ENCODE results near the gene TSSC4. TPM values are rescaled to one million over a fixed set of nuclear protein-coding genes. Genes with fewer than 3 reads are reported as not detected.

TSSC4 gene
- total and polyA plus RNA-seq, 4 donors: 16.4 to 50.9 (median 45.8) TPM

GRCh38 chr11:2367266-2368160, 33.0 kb upstream of the TSSC4 start:
- Histone ChIP-seq H3K27ac (ENCODE audit: low read depth, low read length) (no peak overlapping the region), H3K36me3 (ENCODE audit: control insufficient read depth, insufficient read depth, low read length) (peaks cover 16% of the 10 kb centered on the region), H3K9me3 (ENCODE audit: control insufficient read depth, insufficient read depth, low read length) (no peaks in the 10 kb centered on the region), H3K4me3 (ENCODE audit: low read depth, low read length) (no peak overlapping the region), H3K27me3 (ENCODE audit: control insufficient read depth, insufficient read depth, low read length) (no peaks in the 10 kb centered on the region), H3K4me1 (ENCODE audit: control insufficient read depth, insufficient read depth, low read length) (peaks cover 47% of the 10 kb centered on the region)
- 83% methylated on average over 17 of the region's 17 CpGs for WGBS (ENCODE audit: insufficient coverage)
- DNase-seq (ENCODE audit: low read depth in 4 of 6, low spot score in 6 of 6): no peak

- Histone ChIP-seq H3K27ac (ENCODE audit: low read depth, low read length) (no peak overlapping the region), H3K4me1 (ENCODE audit: control insufficient read depth, insufficient read depth, low read length) (peaks cover 42% of the 10 kb centered on the region), H3K4me3 (ENCODE audit: low read depth, low read length) (no peak overlapping the region), H3K27me3 (ENCODE audit: control insufficient read depth, insufficient read depth, low read length) (no peaks in the 10 kb centered on the region), H3K9me3 (ENCODE audit: control insufficient read depth, insufficient read depth, low read length) (no peaks in the 10 kb centered on the region), H3K36me3 (ENCODE audit: control insufficient read depth, insufficient read depth, low read length) (peaks cover 12% of the 10 kb centered on the region)
- 91% methylated on average over 7 of the region's 7 CpGs for WGBS (ENCODE audit: insufficient coverage)
- no peak for DNase-seq (ENCODE audit: low read depth in 4 of 6, low spot score in 6 of 6)
Measured at GRCh38 chr11:2368178-2368850, 32.2 kb upstream of the TSSC4 start.

- DNase-seq (ENCODE audit: low read depth in 4 of 6, low spot score in 6 of 6): no peak
- Histone ChIP-seq H3K4me1 (ENCODE audit: control insufficient read depth, insufficient read depth, low read length) (peaks cover 40% of the 10 kb centered on the region), H3K4me3 (ENCODE audit: low read depth, low read length) (no peak overlapping the region), H3K27ac (ENCODE audit: low read depth, low read length) (no peak overlapping the region), H3K36me3 (ENCODE audit: control insufficient read depth, insufficient read depth, low read length) (peaks cover 11% of the 10 kb centered on the region), H3K27me3 (ENCODE audit: control insufficient read depth, insufficient read depth, low read length) (no peaks in the 10 kb centered on the region), H3K9me3 (ENCODE audit: control insufficient read depth, insufficient read depth, low read length) (no peaks in the 10 kb centered on the region)
- WGBS (ENCODE audit: insufficient coverage): 81% methylated on average over 6 of the region's 10 CpGs
Measured at GRCh38 chr11:2368851-2369180, 31.7 kb upstream of the TSSC4 start.

GRCh38 chr11:2369320-2369719, 31.2 kb upstream of the TSSC4 start:
- Histone ChIP-seq H3K4me3 (ENCODE audit: low read depth, low read length) (no peak overlapping the region), H3K27ac (ENCODE audit: low read depth, low read length) (no peak overlapping the region), H3K9me3 (ENCODE audit: control insufficient read depth, insufficient read depth, low read length) (no peaks in the 10 kb centered on the region), H3K4me1 (ENCODE audit: control insufficient read depth, insufficient read depth, low read length) (peaks cover 37% of the 10 kb centered on the region), H3K27me3 (ENCODE audit: control insufficient read depth, insufficient read depth, low read length) (no peaks in the 10 kb centered on the region), H3K36me3 (ENCODE audit: control insufficient read depth, insufficient read depth, low read length) (peaks cover 11% of the 10 kb centered on the region)
- no peak for DNase-seq (ENCODE audit: low read depth in 4 of 6, low spot score in 6 of 6)
- 84% methylated on average over 12 of the region's 12 CpGs for WGBS (ENCODE audit: insufficient coverage)

- Histone ChIP-seq H3K4me1 (ENCODE audit: control insufficient read depth, insufficient read depth, low read length) (peaks cover 32% of the 10 kb centered on the region), H3K27ac (ENCODE audit: low read depth, low read length) (no peak overlapping the region), H3K9me3 (ENCODE audit: control insufficient read depth, insufficient read depth, low read length) (no peaks in the 10 kb centered on the region), H3K27me3 (ENCODE audit: control insufficient read depth, insufficient read depth, low read length) (no peaks in the 10 kb centered on the region), H3K4me3 (ENCODE audit: low read depth, low read length) (no peak overlapping the region), H3K36me3 (ENCODE audit: control insufficient read depth, insufficient read depth, low read length) (peaks cover 17% of the 10 kb centered on the region)
- 88% methylated on average over 8 of the region's 9 CpGs for WGBS (ENCODE audit: insufficient coverage)
- no peak for DNase-seq (ENCODE audit: low read depth in 4 of 6, low spot score in 6 of 6)
Measured at GRCh38 chr11:2369896-2370295, 30.7 kb upstream of the TSSC4 start.

GRCh38 chr11:2374456-2375201, 25.9 kb upstream of the TSSC4 start:
- H3K27me3 ChIP-seq (ENCODE audit: control insufficient read depth, insufficient read depth, low read length): no peaks in the 10 kb centered on the region
- peaks cover 21% of the 10 kb centered on the region for H3K36me3 ChIP-seq (ENCODE audit: control insufficient read depth, insufficient read depth, low read length)
- WGBS (ENCODE audit: insufficient coverage): 91% methylated on average over 13 of the region's 15 CpGs
- DNase-seq (ENCODE audit: low read depth in 4 of 6, low spot score in 6 of 6): no peak
- H3K9me3 ChIP-seq (ENCODE audit: control insufficient read depth, insufficient read depth, low read length): no peaks in the 10 kb centered on the region
- no peak overlapping the region for H3K4me3 ChIP-seq (ENCODE audit: low read depth, low read length)
- H3K4me1 ChIP-seq (ENCODE audit: control insufficient read depth, insufficient read depth, low read length): peaks cover 27% of the 10 kb centered on the region
- H3K27ac ChIP-seq (ENCODE audit: low read depth, low read length): no peak overlapping the region

GRCh38 chr11:2375341-2375853, 25.2 kb upstream of the TSSC4 start:
- H3K27ac ChIP-seq (ENCODE audit: low read depth, low read length): no peak overlapping the region
- 61% methylated on average over 6 of the region's 6 CpGs for WGBS (ENCODE audit: insufficient coverage)
- H3K36me3 ChIP-seq (ENCODE audit: control insufficient read depth, insufficient read depth, low read length): peaks cover 29% of the 10 kb centered on the region
- no peak overlapping the region for H3K4me3 ChIP-seq (ENCODE audit: low read depth, low read length)
- peaks cover 35% of the 10 kb centered on the region for H3K4me1 ChIP-seq (ENCODE audit: control insufficient read depth, insufficient read depth, low read length)
- DNase-seq (ENCODE audit: low read depth in 4 of 6, low spot score in 6 of 6): no peak
- no peaks in the 10 kb centered on the region for H3K9me3 ChIP-seq (ENCODE audit: control insufficient read depth, insufficient read depth, low read length)
- no peaks in the 10 kb centered on the region for H3K27me3 ChIP-seq (ENCODE audit: control insufficient read depth, insufficient read depth, low read length)

GRCh38 chr11:2375964-2376551, 24.5 kb upstream of the TSSC4 start:
- no peak overlapping the region for H3K27ac ChIP-seq (ENCODE audit: low read depth, low read length)
- no peak for DNase-seq (ENCODE audit: low read depth in 4 of 6, low spot score in 6 of 6)
- WGBS (ENCODE audit: insufficient coverage): 88% methylated on average over 15 of the region's 16 CpGs

GRCh38 chr11:2376751-2377451, 23.6 kb upstream of the TSSC4 start, which contains the start of gene CD81:
TSS of gene CD81 (plus strand) at chr11:2377310. CDS start at chr11:2377550, 240 bp downstream.
- Histone ChIP-seq H3K36me3 (ENCODE audit: control insufficient read depth, insufficient read depth, low read length) (peaks cover 44% of the 10 kb centered on the region), H3K27me3 (ENCODE audit: control insufficient read depth, insufficient read depth, low read length) (no peaks in the 10 kb centered on the region), H3K9me3 (ENCODE audit: control insufficient read depth, insufficient read depth, low read length) (no peaks in the 10 kb centered on the region), H3K4me1 (ENCODE audit: control insufficient read depth, insufficient read depth, low read length) (peaks cover 50% of the 10 kb centered on the region), H3K4me3 (ENCODE audit: low read depth, low read length) (peak within 1 kb of the TSS; percentile 84), H3K27ac (ENCODE audit: low read depth, low read length) (peak within 1 kb of the TSS; percentile 96)
- peak in 2 of 6 donors; percentile 73 to 75 for DNase-seq (ENCODE audit: low read depth in 4 of 6, low spot score in 6 of 6)
- WGBS (ENCODE audit: insufficient coverage): 2% methylated on average over 65 of the region's 65 CpGs

More at GRCh38 chr11:2375964-2376551, 24.5 kb upstream of the TSSC4 start:
- H3K27me3 ChIP-seq (ENCODE audit: control insufficient read depth, insufficient read depth, low read length): no peaks in the 10 kb centered on the region
- H3K9me3 ChIP-seq (ENCODE audit: control insufficient read depth, insufficient read depth, low read length): no peaks in the 10 kb centered on the region
- peaks cover 35% of the 10 kb centered on the region for H3K36me3 ChIP-seq (ENCODE audit: control insufficient read depth, insufficient read depth, low read length)
- H3K4me3 ChIP-seq (ENCODE audit: low read depth, low read length): no peak overlapping the region
- peaks cover 41% of the 10 kb centered on the region for H3K4me1 ChIP-seq (ENCODE audit: control insufficient read depth, insufficient read depth, low read length)

Data from spinal cord (tissue), 10 donors.